GM12872 (cell line): ENCODE measurements around the gene TMEM178A.

Source experiments
- CTCF ChIP-seq: IDR thresholded peaks from 3 replicates; pipeline ENCODE4 v1.5.1; 2011; ENCODE audit warnings: low read depth, mild to moderate bottlenecking, low read length, moderate library complexity; ENCODE audit not compliant: insufficient read depth

The TMEM178A gene

GRCh38 chr2:39712953-39713352, 47.2 kb downstream of the TMEM178A start:
- TF ChIP-seq CTCF: no peak

GRCh38 chr2:39715095-39715494, 49.4 kb downstream of the TMEM178A start:
- TF ChIP-seq CTCF: no peak

- TF ChIP-seq CTCF: no peak
These were observed 50.1 kb downstream of the TMEM178A start for GRCh38 chr2:39715822-39716221.

- TF ChIP-seq CTCF: no peak
These were observed 51.4 kb downstream of the TMEM178A start for GRCh38 chr2:39717067-39717466.

GRCh38 chr2:39718483-39718882, 52.8 kb downstream of the TMEM178A start:
- TF ChIP-seq CTCF: no peak

- TF ChIP-seq CTCF: no peak
These were observed 53.6 kb downstream of the TMEM178A start for GRCh38 chr2:39719317-39719716.

GRCh38 chr2:39720970-39721369, 55.3 kb downstream of the TMEM178A start:
- no peak for TF ChIP-seq CTCF

- no peak for TF ChIP-seq CTCF
These were observed 57.8 kb downstream of the TMEM178A start for GRCh38 chr2:39723497-39723896.
